Stimulated activated CD8-positive, alpha-beta memory T cell treated with anti-CD3 and anti-CD28 coated beads, Interleukin-12 subunit alpha, Interleukin-12 subunit beta, amount 100 ng/mL, for 4 hours (primary cell): Measurements from ENCODE around the gene USP24.
"Not testable (repeated sequence)": the region's sequence is repeated elsewhere in the genome, so short reads cannot be mapped to it uniquely, and the experiment has no call there.

ENCODE experiments used
- DNase-seq: peaks from one replicate; pipeline ENCODE4 v3.0.0-alpha.2; 2020; ENCODE audit warnings: low read depth

The USP24 gene

GRCh38 chr1:55124470-55124869 is 90.7 kb downstream of the USP24 start:
- DNase-seq, result no peak

GRCh38 chr1:55120538-55120937 is 94.6 kb downstream of the USP24 start:
- no peak for DNase-seq

GRCh38 chr1:55118651-55119329 is 96.4 kb downstream of the USP24 start:
- DNase-seq, result no peak

- no peak for DNase-seq
Observed at GRCh38 chr1:55117941-55118340, 97.2 kb downstream of the USP24 start.

- not testable (repeated sequence) for DNase-seq
Observed at GRCh38 chr1:55109005-55109404, 106.2 kb downstream of the USP24 start.

- no peak for DNase-seq
Observed at GRCh38 chr1:55107101-55107500, 108.1 kb downstream of the USP24 start.

GRCh38 chr1:55103891-55104290 is 111.3 kb downstream of the USP24 start:
- no peak for DNase-seq

- DNase-seq, result no peak
Observed at GRCh38 chr1:55095095-55095494, 120.1 kb downstream of the USP24 start.

GRCh38 chr1:55092475-55092874 is 122.7 kb downstream of the USP24 start:
- no peak for DNase-seq

- no peak for DNase-seq
Observed at GRCh38 chr1:55089683-55090082, 125.5 kb downstream of the USP24 start.

GRCh38 chr1:55088413-55088812 is 126.8 kb downstream of the USP24 start:
- DNase-seq, result no peak

- no peak for DNase-seq
Observed at GRCh38 chr1:55087439-55087838, 127.7 kb downstream of the USP24 start.

- no peak for DNase-seq
Observed at GRCh38 chr1:55084257-55084656, 130.9 kb downstream of the USP24 start.

GRCh38 chr1:55081905-55082296 is 133.3 kb downstream of the USP24 start:
- no peak for DNase-seq

GRCh38 chr1:55081188-55081904 is 133.8 kb downstream of the USP24 start:
- no peak for DNase-seq

- no peak for DNase-seq
Observed at GRCh38 chr1:55079651-55080050, 135.5 kb downstream of the USP24 start.

GRCh38 chr1:55078470-55078869 is 136.7 kb downstream of the USP24 start:
- DNase-seq, result no peak

- DNase-seq, result no peak
Observed at GRCh38 chr1:55076356-55076755, 138.8 kb downstream of the USP24 start.

GRCh38 chr1:55074455-55074854 is 140.7 kb downstream of the USP24 start:
- no peak for DNase-seq

- DNase-seq, result no peak
Observed at GRCh38 chr1:55073187-55073916, 141.8 kb downstream of the USP24 start.

- no peak for DNase-seq
Observed at GRCh38 chr1:55071477-55071876, 143.7 kb downstream of the USP24 start.

- DNase-seq, result no peak
Observed at GRCh38 chr1:55070293-55071164, 144.6 kb downstream of the USP24 start.
